GM12865 (cell line): Measurements from ENCODE around the gene HOXB9.

Experiments used
- DNase-seq: peaks from one replicate; pipeline ENCODE4 v3.0.0; 2010; ENCODE audit warnings: low read depth
- H3K4me3 ChIP-seq: 2 replicates; pipeline ENCODE4 v1.5.1; 2011; ENCODE audit warnings: mild to moderate bottlenecking, low read depth, low read length, control low read depth
- CTCF ChIP-seq: IDR thresholded peaks from 2 replicates; pipeline ENCODE4 v1.5.1; 2011; ENCODE audit warnings: low read length, control low read depth, low read depth, inconsistent platforms; ENCODE audit not compliant: insufficient read depth; ENCODE audit errors: missing control alignments

HOXB9 gene

GRCh38 chr17:48612456-48612853 is 13.7 kb downstream of the HOXB9 start:
- no peak for DNase-seq
- no peak for TF ChIP-seq CTCF
- peak overlapping the region; percentile 38 for H3K4me3 ChIP-seq

GRCh38 chr17:48611681-48612455 is 14.3 kb downstream of the HOXB9 start:
- no peak for DNase-seq
- H3K4me3 ChIP-seq = peak overlapping the region; percentile 93
- no peak for TF ChIP-seq CTCF

- no peak for TF ChIP-seq CTCF
- DNase-seq = no peak
- peak overlapping the region; percentile 93 for H3K4me3 ChIP-seq
These were observed 14.9 kb downstream of the HOXB9 start for GRCh38 chr17:48611213-48611612.

- peak within 1 kb of the TSS; percentile 93 for H3K4me3 ChIP-seq
- no peak for TF ChIP-seq CTCF
- peak; percentile 64 for DNase-seq
These were observed 15.6 kb downstream of the HOXB9 start, which contains the start of gene HOXB7 for GRCh38 chr17:48610282-48611211. HOXB7 (minus strand) TSS chr17:48611017; CDS start chr17:48610918, 99 bp downstream.

GRCh38 chr17:48609759-48610281 is 16.3 kb downstream of the HOXB9 start:
- H3K4me3 ChIP-seq = peak overlapping the region; percentile 93

More at GRCh38 chr17:48609759-48610281, 16.3 kb downstream of the HOXB9 start:
- no peak for TF ChIP-seq CTCF
- no peak for DNase-seq
